ENCODE data around the gene FAM53A. TPM values are rescaled to one million over a fixed set of nuclear protein-coding genes. Genes with fewer than 3 reads are reported as not detected.

FAM53A gene
- total and polyA plus RNA-seq, 4 donors, result 0.44 to 2.2 (median 0.97) TPM

DNA sequence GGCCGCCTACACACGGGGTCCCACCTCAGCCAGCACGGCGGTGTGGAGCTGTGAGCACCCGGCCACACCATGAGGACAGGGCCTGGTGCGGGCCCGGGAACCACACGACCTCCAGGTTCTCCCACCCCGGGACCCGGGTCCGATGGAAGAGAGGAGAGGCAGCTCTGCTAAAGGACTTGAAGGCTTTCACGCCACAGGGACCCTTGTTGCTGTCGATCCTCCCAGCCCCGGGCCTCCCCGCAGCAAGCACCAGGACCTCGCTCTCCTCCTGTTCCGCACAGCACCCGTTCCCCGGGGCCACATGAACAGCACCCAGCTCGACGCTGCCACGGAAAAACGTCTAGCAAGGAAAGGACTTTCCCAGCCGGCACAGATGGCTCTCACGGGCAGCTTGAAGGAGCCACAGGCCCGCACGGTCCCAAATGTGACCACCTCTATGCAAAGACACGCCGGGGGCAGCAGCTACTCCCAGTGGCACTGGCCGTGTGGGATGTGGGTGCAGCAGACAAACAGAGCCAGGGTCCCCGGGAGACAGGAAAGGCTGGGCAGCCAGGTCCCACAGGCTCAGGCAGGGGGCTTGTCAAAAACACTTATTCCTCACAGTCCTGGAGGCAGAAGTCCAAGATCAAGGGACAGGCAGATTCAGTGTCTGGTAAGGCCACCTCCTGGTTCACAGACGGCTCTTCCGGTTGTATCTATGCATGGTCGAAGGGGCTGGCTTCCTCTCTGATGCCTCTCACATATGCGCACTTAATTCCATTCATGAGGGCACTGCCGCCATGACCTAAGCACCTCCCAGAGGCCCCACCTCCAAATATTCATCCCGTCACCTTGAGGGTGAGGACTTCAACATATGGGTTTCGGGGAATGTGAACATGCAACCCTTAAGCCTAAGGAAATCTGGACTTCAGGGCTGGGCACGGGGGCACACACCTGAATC lies 24.7 kb downstream of the FAM53A start:
- DNase-seq (ENCODE audit: low spot score), result no peak
- no peak overlapping the region for H3K4me3 ChIP-seq (ENCODE audit: low read depth in 1 of 3, low read length in 3 of 3)
- no peak overlapping the region for H3K9ac ChIP-seq (ENCODE audit: low read depth in 1 of 2, low read length in 2 of 2)
- H3K36me3 ChIP-seq (ENCODE audit: control insufficient read depth in 4 of 4, insufficient read depth in 3 of 4, low read depth in 1 of 4, low read length in 3 of 4), result peaks cover 0 to 5% (median 0%) of the 10 kb centered on the region in 4 donors
- H3K4me1 ChIP-seq (ENCODE audit: control insufficient read depth in 4 of 4, insufficient read depth in 4 of 4, low read length in 3 of 4), result no peaks in the 10 kb centered on the region
- no peak for TF ChIP-seq HNF4G (IDR thresholded peaks at IDR 0.05)
- no peak for TF ChIP-seq TAF1 (conservative IDR thresholded peaks at IDR 0.05)
- no peak overlapping the region for H3K27ac ChIP-seq (ENCODE audit: low read depth in 1 of 2, low read length in 2 of 2)
- 95% methylated on average over 39 of the region's 39 CpGs for WGBS
- H3K27me3 ChIP-seq (ENCODE audit: control insufficient read depth in 4 of 4, insufficient read depth in 4 of 4, low read length in 3 of 4), result no peaks in the 10 kb centered on the region
- H3K9me3 ChIP-seq (ENCODE audit: control insufficient read depth in 4 of 4, low read length in 3 of 4), result no peaks in the 10 kb centered on the region

DNA sequence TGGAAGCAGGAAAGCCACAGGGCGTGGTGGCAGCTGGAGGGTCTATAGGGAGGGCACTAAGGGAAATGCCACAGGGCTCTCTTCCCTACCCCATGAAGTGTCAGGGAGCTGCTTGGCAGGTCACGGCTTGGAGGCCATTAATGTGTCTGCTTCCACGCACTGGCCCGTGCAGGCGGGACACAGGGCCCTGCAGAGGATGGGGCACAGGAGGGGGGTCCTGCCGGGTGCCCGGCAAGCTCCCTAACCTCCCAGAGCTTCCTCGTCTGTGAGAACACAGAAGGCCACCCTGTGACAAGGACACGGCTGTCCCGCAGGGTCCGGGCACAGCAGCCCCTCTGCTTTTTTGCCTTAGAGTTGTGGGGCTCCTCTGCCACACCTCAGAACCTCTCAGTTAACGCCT lies 25.5 kb downstream of the FAM53A start:
- Histone ChIP-seq H3K27ac (ENCODE audit: low read depth in 1 of 2, low read length in 2 of 2) (no peak overlapping the region), H3K36me3 (ENCODE audit: control insufficient read depth in 4 of 4, insufficient read depth in 3 of 4, low read depth in 1 of 4, low read length in 3 of 4) (peaks cover 0 to 5% (median 0%) of the 10 kb centered on the region in 4 donors), H3K27me3 (ENCODE audit: control insufficient read depth in 4 of 4, insufficient read depth in 4 of 4, low read length in 3 of 4) (no peaks in the 10 kb centered on the region), H3K4me3 (ENCODE audit: low read depth in 1 of 3, low read length in 3 of 3) (no peak overlapping the region), H3K9me3 (ENCODE audit: control insufficient read depth in 4 of 4, low read length in 3 of 4) (no peaks in the 10 kb centered on the region), H3K9ac (ENCODE audit: low read depth in 1 of 2, low read length in 2 of 2) (no peak overlapping the region), H3K4me1 (ENCODE audit: control insufficient read depth in 4 of 4, insufficient read depth in 4 of 4, low read length in 3 of 4) (no peaks in the 10 kb centered on the region)
- 95% methylated on average over 12 of the region's 12 CpGs for WGBS
- DNase-seq (ENCODE audit: low spot score), result no peak
- TF ChIP-seq FOXA2 (IDR thresholded peaks at IDR 0.05) (no peak), ZBTB33 (IDR thresholded peaks at IDR 0.05) (no peak), GABPA (IDR thresholded peaks at IDR 0.05 in 1 of 2, conservative IDR thresholded peaks at IDR 0.05 in 1 of 2) (no peak), FOXA1 (IDR thresholded peaks at IDR 0.05) (no peak), TAF1 (conservative IDR thresholded peaks at IDR 0.05) (no peak), RAD21 (IDR thresholded peaks at IDR 0.05) (no peak), RXRA (IDR thresholded peaks at IDR 0.05) (no peak), HNF4A (conservative IDR thresholded peaks at IDR 0.05) (no peak), YY1 (IDR thresholded peaks at IDR 0.05) (no peak), NR2F2 (IDR thresholded peaks at IDR 0.05) (no peak), EGR1 (IDR thresholded peaks at IDR 0.05; ENCODE audit: low read depth in 2 of 2) (no peak), CTCF (IDR thresholded peaks at IDR 0.05; ENCODE audit: low read depth, low read length, missing input control) (no peak)
- TF ChIP-seq, protein P1, sequence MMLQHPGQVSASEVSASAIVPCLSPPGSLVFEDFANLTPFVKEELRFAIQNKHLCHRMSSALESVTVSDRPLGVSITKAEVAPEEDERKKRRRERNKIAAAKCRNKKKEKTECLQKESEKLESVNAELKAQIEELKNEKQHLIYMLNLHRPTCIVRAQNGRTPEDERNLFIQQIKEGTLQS (IDR thresholded peaks at IDR 0.05), result no peak
